ENCODE data around the gene GNE.
"Not testable (repeated sequence)": the region's sequence is repeated elsewhere in the genome, so short reads cannot be mapped to it uniquely, and the experiment has no call there.

GNE gene

GRCh38 chr9:36187414-36187813 is 70.8 kb downstream of the GNE start:
- Histone ChIP-seq H3K4me1 (ENCODE audit: control insufficient read depth, insufficient read depth, low read length) (peaks cover 21% of the 10 kb centered on the region), H3K4me2 (ENCODE audit: low read length) (no peak overlapping the region), H3K27me3 (ENCODE audit: control insufficient read depth, insufficient read depth, low read length) (no peaks in the 10 kb centered on the region)

GRCh38 chr9:36180243-36180642 is 78.0 kb downstream of the GNE start:
- H3K9ac ChIP-seq (ENCODE audit: low read depth, low read length); H3K9me3 ChIP-seq (replicated peaks; ENCODE audit: low read length); H3K36me3 ChIP-seq (ENCODE audit: insufficient read depth, low read length); H3K4me2 ChIP-seq (ENCODE audit: low read length); H3K4me3 ChIP-seq (ENCODE audit: low read length); H3K27me3 ChIP-seq (ENCODE audit: control insufficient read depth, insufficient read depth, low read length); H3K4me1 ChIP-seq (ENCODE audit: control insufficient read depth, insufficient read depth, low read length): not testable (repeated sequence)

More at GRCh38 chr9:36187414-36187813, 70.8 kb downstream of the GNE start:
- Histone ChIP-seq H3K9me3 (replicated peaks; ENCODE audit: low read length) (no peaks in the 10 kb centered on the region), H3K36me3 (ENCODE audit: insufficient read depth, low read length) (no peaks in the 10 kb centered on the region), H3K4me3 (ENCODE audit: low read length) (no peak overlapping the region), H3K9ac (ENCODE audit: low read depth, low read length) (no peak overlapping the region)

GRCh38 chr9:36177571-36177970 is 80.7 kb downstream of the GNE start:
- Histone ChIP-seq H3K27me3 (ENCODE audit: control insufficient read depth, insufficient read depth, low read length) (no peaks in the 10 kb centered on the region), H3K4me3 (ENCODE audit: low read length) (no peak overlapping the region), H3K36me3 (ENCODE audit: insufficient read depth, low read length) (no peaks in the 10 kb centered on the region), H3K9me3 (replicated peaks; ENCODE audit: low read length) (no peaks in the 10 kb centered on the region), H3K4me2 (ENCODE audit: low read length) (no peak overlapping the region), H3K4me1 (ENCODE audit: control insufficient read depth, insufficient read depth, low read length) (no peaks in the 10 kb centered on the region), H3K9ac (ENCODE audit: low read depth, low read length) (no peak overlapping the region)

GRCh38 chr9:36176496-36176895 is 81.8 kb downstream of the GNE start:
- H3K9ac ChIP-seq (ENCODE audit: low read depth, low read length); H3K4me1 ChIP-seq (ENCODE audit: control insufficient read depth, insufficient read depth, low read length); H3K27me3 ChIP-seq (ENCODE audit: control insufficient read depth, insufficient read depth, low read length); H3K4me2 ChIP-seq (ENCODE audit: low read length); H3K9me3 ChIP-seq (replicated peaks; ENCODE audit: low read length); H3K36me3 ChIP-seq (ENCODE audit: insufficient read depth, low read length); H3K4me3 ChIP-seq (ENCODE audit: low read length): not testable (repeated sequence)

- H3K27me3 ChIP-seq (ENCODE audit: control insufficient read depth, insufficient read depth, low read length); H3K4me2 ChIP-seq (ENCODE audit: low read length); H3K4me1 ChIP-seq (ENCODE audit: control insufficient read depth, insufficient read depth, low read length); H3K4me3 ChIP-seq (ENCODE audit: low read length); H3K9me3 ChIP-seq (replicated peaks; ENCODE audit: low read length); H3K9ac ChIP-seq (ENCODE audit: low read depth, low read length); H3K36me3 ChIP-seq (ENCODE audit: insufficient read depth, low read length): not testable (repeated sequence)
Observed at GRCh38 chr9:36175209-36175608, 83.0 kb downstream of the GNE start.

- Histone ChIP-seq H3K4me1 (ENCODE audit: control insufficient read depth, insufficient read depth, low read length) (no peaks in the 10 kb centered on the region), H3K4me3 (ENCODE audit: low read length) (no peak overlapping the region), H3K27me3 (ENCODE audit: control insufficient read depth, insufficient read depth, low read length) (no peaks in the 10 kb centered on the region), H3K9me3 (replicated peaks; ENCODE audit: low read length) (no peaks in the 10 kb centered on the region), H3K9ac (ENCODE audit: low read depth, low read length) (no peak overlapping the region), H3K4me2 (ENCODE audit: low read length) (no peak overlapping the region), H3K36me3 (ENCODE audit: insufficient read depth, low read length) (no peaks in the 10 kb centered on the region)
Observed at GRCh38 chr9:36174731-36175130, 83.5 kb downstream of the GNE start.

- no peaks in the 10 kb centered on the region for H3K36me3 ChIP-seq (ENCODE audit: insufficient read depth, low read length)
- no peaks in the 10 kb centered on the region for H3K9me3 ChIP-seq (replicated peaks; ENCODE audit: low read length)
- H3K27me3 ChIP-seq (ENCODE audit: control insufficient read depth, insufficient read depth, low read length) = no peaks in the 10 kb centered on the region
- no peaks in the 10 kb centered on the region for H3K4me1 ChIP-seq (ENCODE audit: control insufficient read depth, insufficient read depth, low read length)
- H3K4me3 ChIP-seq (ENCODE audit: low read length) = no peak overlapping the region
- no peak overlapping the region for H3K4me2 ChIP-seq (ENCODE audit: low read length)
- no peak overlapping the region for H3K9ac ChIP-seq (ENCODE audit: low read depth, low read length)
Observed at GRCh38 chr9:36174271-36174670, 84.0 kb downstream of the GNE start.

- no peak overlapping the region for H3K9ac ChIP-seq (ENCODE audit: low read depth, low read length)
- no peaks in the 10 kb centered on the region for H3K9me3 ChIP-seq (replicated peaks; ENCODE audit: low read length)
- H3K4me3 ChIP-seq (ENCODE audit: low read length) = no peak overlapping the region
- H3K4me1 ChIP-seq (ENCODE audit: control insufficient read depth, insufficient read depth, low read length) = no peaks in the 10 kb centered on the region
- H3K27me3 ChIP-seq (ENCODE audit: control insufficient read depth, insufficient read depth, low read length) = no peaks in the 10 kb centered on the region
- H3K36me3 ChIP-seq (ENCODE audit: insufficient read depth, low read length) = no peaks in the 10 kb centered on the region
- no peak overlapping the region for H3K4me2 ChIP-seq (ENCODE audit: low read length)
Observed at GRCh38 chr9:36173861-36174260, 84.4 kb downstream of the GNE start.

GRCh38 chr9:36170531-36170930 is 87.7 kb downstream of the GNE start:
- Histone ChIP-seq H3K9ac (ENCODE audit: low read depth, low read length) (no peak overlapping the region), H3K4me2 (ENCODE audit: low read length) (no peak overlapping the region), H3K36me3 (ENCODE audit: insufficient read depth, low read length) (no peaks in the 10 kb centered on the region), H3K9me3 (replicated peaks; ENCODE audit: low read length) (no peaks in the 10 kb centered on the region), H3K27me3 (ENCODE audit: control insufficient read depth, insufficient read depth, low read length) (no peaks in the 10 kb centered on the region), H3K4me3 (ENCODE audit: low read length) (no peak overlapping the region), H3K4me1 (ENCODE audit: control insufficient read depth, insufficient read depth, low read length) (peaks cover 8% of the 10 kb centered on the region)

GRCh38 chr9:36169708-36170107 is 88.5 kb downstream of the GNE start:
- Histone ChIP-seq H3K4me3 (ENCODE audit: low read length) (no peak overlapping the region), H3K4me1 (ENCODE audit: control insufficient read depth, insufficient read depth, low read length) (peaks cover 16% of the 10 kb centered on the region), H3K9ac (ENCODE audit: low read depth, low read length) (no peak overlapping the region), H3K36me3 (ENCODE audit: insufficient read depth, low read length) (no peaks in the 10 kb centered on the region), H3K27me3 (ENCODE audit: control insufficient read depth, insufficient read depth, low read length) (no peaks in the 10 kb centered on the region), H3K9me3 (replicated peaks; ENCODE audit: low read length) (no peaks in the 10 kb centered on the region), H3K4me2 (ENCODE audit: low read length) (no peak overlapping the region)

- Histone ChIP-seq H3K4me2 (ENCODE audit: low read length) (no peak within 1 kb of the TSS), H3K4me1 (ENCODE audit: control insufficient read depth, insufficient read depth, low read length) (peaks cover 22% of the 10 kb centered on the region), H3K9me3 (replicated peaks; ENCODE audit: low read length) (no peaks in the 10 kb centered on the region), H3K36me3 (ENCODE audit: insufficient read depth, low read length) (no peaks in the 10 kb centered on the region), H3K9ac (ENCODE audit: low read depth, low read length) (no peak within 1 kb of the TSS), H3K27me3 (ENCODE audit: control insufficient read depth, insufficient read depth, low read length) (no peaks in the 10 kb centered on the region), H3K4me3 (ENCODE audit: low read length) (no peak within 1 kb of the TSS)
Observed at GRCh38 chr9:36169166-36169565, 89.1 kb downstream of the GNE start, which contains the start of gene CCIN. TSS of gene CCIN (plus strand) at chr9:36169388. CDS start at chr9:36169503, 115 bp downstream.

- Histone ChIP-seq H3K9me3 (replicated peaks; ENCODE audit: low read length) (no peaks in the 10 kb centered on the region), H3K9ac (ENCODE audit: low read depth, low read length) (peak overlapping the region; percentile 74), H3K4me1 (ENCODE audit: control insufficient read depth, insufficient read depth, low read length) (peaks cover 48% of the 10 kb centered on the region), H3K4me2 (ENCODE audit: low read length) (peak overlapping the region; percentile 94), H3K4me3 (ENCODE audit: low read length) (peak overlapping the region; percentile 78), H3K27me3 (ENCODE audit: control insufficient read depth, insufficient read depth, low read length) (no peaks in the 10 kb centered on the region), H3K36me3 (ENCODE audit: insufficient read depth, low read length) (peaks cover 4% of the 10 kb centered on the region)
Observed at GRCh38 chr9:36166168-36166927, 91.9 kb downstream of the GNE start.
